ENCODE data around the gene HLA-F.

The HLA-F gene

GRCh38 chr6:29757701-29758293 lies 34.6 kb downstream of the HLA-F start:
- in situ Hi-C loops (cut with MboI; ENCODE audit: low sequenced_read_pairs), result no loop called here

- in situ Hi-C loops (cut with MboI; ENCODE audit: low sequenced_read_pairs), result no loop called here
These were observed 35.5 kb downstream of the HLA-F start for GRCh38 chr6:29758761-29759160.

- in situ Hi-C loops (cut with MboI; ENCODE audit: low sequenced_read_pairs), result no loop called here
These were observed 36.2 kb downstream of the HLA-F start for GRCh38 chr6:29759457-29759856.

GRCh38 chr6:29760328-29760727 lies 37.1 kb downstream of the HLA-F start:
- in situ Hi-C loops (cut with MboI; ENCODE audit: low sequenced_read_pairs), result no loop called here

- in situ Hi-C loops (cut with MboI; ENCODE audit: low sequenced_read_pairs), result no loop called here
These were observed 38.8 kb downstream of the HLA-F start for GRCh38 chr6:29762051-29762450.

GRCh38 chr6:29762781-29763214 lies 39.6 kb downstream of the HLA-F start:
- in situ Hi-C loops (cut with MboI; ENCODE audit: low sequenced_read_pairs), result no loop called here

GRCh38 chr6:29763491-29764289 lies 40.5 kb downstream of the HLA-F start:
- in situ Hi-C loops (cut with MboI; ENCODE audit: low sequenced_read_pairs), result no loop called here

- in situ Hi-C loops (cut with MboI; ENCODE audit: low sequenced_read_pairs), result no loop called here
These were observed 41.4 kb downstream of the HLA-F start for GRCh38 chr6:29764422-29765196.

GRCh38 chr6:29769336-29769735 lies 46.1 kb downstream of the HLA-F start:
- in situ Hi-C loops (cut with MboI; ENCODE audit: low sequenced_read_pairs), result no loop called here

- in situ Hi-C loops (cut with MboI; ENCODE audit: low sequenced_read_pairs), result no loop called here
These were observed 47.1 kb downstream of the HLA-F start for GRCh38 chr6:29770306-29770705.

- in situ Hi-C loops (cut with MboI; ENCODE audit: low sequenced_read_pairs), result no loop called here
These were observed 53.5 kb downstream of the HLA-F start for GRCh38 chr6:29776684-29777083.
